Suprapubic skin (tissue), 4 donors: ENCODE data around the gene DAB1. TPM values are rescaled to one million over a fixed set of nuclear protein-coding genes. Genes with fewer than 3 reads are reported as not detected.

ENCODE experiments used
- DNase-seq, 2 donors: peaks; one replicate each; pipeline ENCODE4 v3.0.0-alpha.2; 2019; ENCODE audit warnings: low spot score in 2 of 2
- H3K27ac ChIP-seq: fragments of 200-600 bp; sonication (generic); one replicate; pipeline ENCODE4 v1.5.1; 2019
- H3K27me3 ChIP-seq: fragments of 200-600 bp; sonication (generic); one replicate; pipeline ENCODE4 v1.5.1; 2019
- H3K36me3 ChIP-seq: fragments of 200-600 bp; sonication (generic); one replicate; pipeline ENCODE4 v1.5.1; 2019
- H3K4me1 ChIP-seq: fragments of 200-600 bp; sonication (generic); one replicate; pipeline ENCODE4 v1.5.1; 2019
- H3K4me3 ChIP-seq: fragments of 200-600 bp; sonication (generic); one replicate; pipeline ENCODE4 v1.5.1; 2019; ENCODE audit warnings: mild to moderate bottlenecking
- H3K9me3 ChIP-seq: fragments of 200-600 bp; sonication (generic); one replicate; pipeline ENCODE4 v1.5.1; 2019
- CTCF ChIP-seq, 2 donors: fragments of 200-600 bp in 1 of 2; fragments of 450-650 bp in 1 of 2; sonication (generic) in 1 of 2; IDR thresholded peaks; one replicate each; pipeline ENCODE4 v1.5.1; 2016 to 2019; ENCODE audit warnings: antibody characterized with exemption in 2 of 2, mild to moderate bottlenecking in 1 of 2, moderate library complexity in 1 of 2
- EP300 ChIP-seq: sonication (generic); formaldehyde crosslinking; IDR thresholded peaks from one replicate; pipeline ENCODE4 v1.6.1; 2017; ENCODE audit warnings: antibody characterized with exemption
- POLR2A ChIP-seq, 2 donors: fragments of 450-650 bp; IDR thresholded peaks; one replicate each; pipeline ENCODE4 v1.6.1; 2017; ENCODE audit warnings: antibody characterized with exemption in 2 of 2, mild to moderate bottlenecking in 2 of 2, moderate library complexity in 2 of 2
- POLR2AphosphoS5 ChIP-seq, 3 donors: sonication (generic); formaldehyde crosslinking; IDR thresholded peaks; one replicate each; pipeline ENCODE4 v1.6.1; 2017; ENCODE audit warnings: antibody characterized with exemption in 3 of 3
- WGBS: methylation state at CpG from one replicate; pipeline ENCODE4 v1.1.5; 2018; 5-methylcytosine and 5-hydroxymethylcytosine counted together
- total RNA-seq, 4 donors: library from RNA; depleted of rRNA; stranded (reverse); fragments of >200 nt; gene quantifications; one replicate each; pipeline ENCODE4 v1.1.0, GENCODE V29; 2016

The DAB1 gene
- total RNA-seq: 1 to 10 TPM in 1 of 4 donors, under 1 TPM in 3; 0.17 to 1.0 (median 0.30) TPM

GRCh38 chr1:57423656-57424211, at the start of gene DAB1:
DAB1 (minus strand) TSS chr1:57424060; CDS start chr1:57291030, 133,030 bp downstream.
- 0% methylated on average over 6 of the region's 64 CpGs for WGBS
- Histone ChIP-seq H3K36me3 (no peaks in the 10 kb centered on the region), H3K4me3 (peak within 1 kb of the TSS; percentile 46), H3K27me3 (peaks cover 76% of the 10 kb centered on the region), H3K9me3 (no peaks in the 10 kb centered on the region), H3K27ac (no peak within 1 kb of the TSS), H3K4me1 (peaks cover 28% of the 10 kb centered on the region)
- DNase-seq: no peak
- TF ChIP-seq POLR2A (IDR thresholded peaks at IDR 0.05) (no peak), CTCF (IDR thresholded peaks at IDR 0.05) (no peak), EP300 (no peak), POLR2AphosphoS5 (IDR thresholded peaks at IDR 0.05) (no peak)

GRCh38 chr1:57473448-57473847, 49.6 kb upstream of the DAB1 start:
- TF ChIP-seq CTCF (IDR thresholded peaks at IDR 0.05) (no peak), POLR2A (IDR thresholded peaks at IDR 0.05) (no peak), POLR2AphosphoS5 (IDR thresholded peaks at IDR 0.05) (no peak), EP300 (no peak)
- H3K9me3 ChIP-seq: no peaks in the 10 kb centered on the region
- H3K4me3 ChIP-seq: no peak overlapping the region
- DNase-seq: no peak
- H3K27me3 ChIP-seq: no peaks in the 10 kb centered on the region
- H3K4me1 ChIP-seq: no peaks in the 10 kb centered on the region
- H3K27ac ChIP-seq: no peak overlapping the region
- WGBS: 70% methylated on average over 5 of the region's 5 CpGs
- no peaks in the 10 kb centered on the region for H3K36me3 ChIP-seq

- Histone ChIP-seq H3K27ac (no peak overlapping the region), H3K4me3 (no peak overlapping the region), H3K9me3 (no peaks in the 10 kb centered on the region), H3K4me1 (no peaks in the 10 kb centered on the region), H3K27me3 (no peaks in the 10 kb centered on the region), H3K36me3 (no peaks in the 10 kb centered on the region)
- TF ChIP-seq EP300: no peak
- no peak for TF ChIP-seq POLR2A (IDR thresholded peaks at IDR 0.05)
- TF ChIP-seq CTCF (IDR thresholded peaks at IDR 0.05): no peak
- TF ChIP-seq POLR2AphosphoS5 (IDR thresholded peaks at IDR 0.05): no peak
- DNase-seq: no peak
- 93% methylated on average over 2 of the region's 2 CpGs for WGBS
Observed at GRCh38 chr1:57471995-57472394, 48.1 kb upstream of the DAB1 start.

GRCh38 chr1:57470036-57470435, 46.2 kb upstream of the DAB1 start:
- Histone ChIP-seq H3K36me3 (no peaks in the 10 kb centered on the region), H3K27ac (no peak overlapping the region), H3K27me3 (no peaks in the 10 kb centered on the region), H3K9me3 (no peaks in the 10 kb centered on the region), H3K4me3 (no peak overlapping the region), H3K4me1 (no peaks in the 10 kb centered on the region)
- TF ChIP-seq EP300: no peak
- no peak for TF ChIP-seq CTCF (IDR thresholded peaks at IDR 0.05)
- TF ChIP-seq POLR2AphosphoS5 (IDR thresholded peaks at IDR 0.05): no peak
- no peak for TF ChIP-seq POLR2A (IDR thresholded peaks at IDR 0.05)
- whole genome bisulfite sequencing: 92% methylated on average over 1 of the region's 1 CpG
- DNase-seq: no peak

- TF ChIP-seq CTCF (IDR thresholded peaks at IDR 0.05) (no peak), POLR2A (IDR thresholded peaks at IDR 0.05) (no peak), EP300 (no peak), POLR2AphosphoS5 (IDR thresholded peaks at IDR 0.05) (no peak)
- Histone ChIP-seq H3K4me3 (no peak overlapping the region), H3K36me3 (no peaks in the 10 kb centered on the region), H3K27ac (no peak overlapping the region), H3K27me3 (no peaks in the 10 kb centered on the region), H3K9me3 (no peaks in the 10 kb centered on the region), H3K4me1 (no peaks in the 10 kb centered on the region)
- DNase-seq: no peak
- 33% methylated on average over 2 of the region's 2 CpGs for WGBS
Observed at GRCh38 chr1:57468641-57469523, 45.0 kb upstream of the DAB1 start.
